Measurements from ENCODE around the gene ABL1.
"Not testable (repeated sequence)": the region's sequence is repeated elsewhere in the genome, so short reads cannot be mapped to it uniquely, and the experiment has no call there.

- not testable (repeated sequence) for TF ChIP-seq EP300, POLR2A (IDR thresholded peaks at IDR 0.05)
Measured at GRCh38 chr9:130794021-130794420, 41.0 kb upstream of the ABL1 start.
